ENCODE results near the gene BPIFA1. TPM values are rescaled to one million over a fixed set of nuclear protein-coding genes. Genes with fewer than 3 reads are reported as not detected.

Gene BPIFA1
- total RNA-seq (not detected), polyA plus RNA-seq (not detected)

DNA sequence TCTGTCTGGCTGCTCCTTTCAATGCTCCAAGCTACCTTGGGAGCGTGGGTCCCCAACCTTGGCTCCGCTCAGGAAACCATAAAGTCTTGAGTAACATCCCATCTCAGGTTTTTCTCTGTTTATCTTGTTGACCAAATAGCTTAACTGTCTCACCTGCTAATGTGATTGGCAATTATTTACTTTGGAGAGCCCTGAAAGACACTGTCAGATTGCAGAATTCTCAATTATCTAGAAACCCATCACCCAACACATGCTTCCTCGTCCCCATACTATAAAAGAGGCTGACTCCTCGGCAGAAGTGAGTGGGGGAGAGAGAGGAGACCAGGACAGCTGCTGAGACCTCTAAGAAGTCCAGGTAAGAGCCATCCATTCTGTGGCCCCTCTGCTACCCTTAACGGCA lies at the start of gene BPIFA1:
Gene BPIFA1 (plus strand): TSS at position 301 of the 400 bp plus-strand sequence. CDS start 1,716 bp downstream, outside the sequence.
- intact Hi-C loops (cut with micrococcal nuclease), result no loop called here
- Histone ChIP-seq H3K4me1 (ENCODE audit: insufficient read depth, low read length) (no peaks in the 10 kb centered on the region), H3K27ac (ENCODE audit: low read depth, low read length) (no peak within 1 kb of the TSS), H3K4me3 (ENCODE audit: low read length in 2 of 2) (no peak within 1 kb of the TSS), H3K27me3 (ENCODE audit: insufficient read depth, low read length) (no peaks in the 10 kb centered on the region), H3K36me3 (ENCODE audit: insufficient read depth, low read length) (no peaks in the 10 kb centered on the region), H3K9me3 (ENCODE audit: control insufficient read depth in 1 of 2, low read length in 2 of 2) (no peaks in the 10 kb centered on the region)
- POLR2A ChIA-PET (ENCODE audit: partially characterized antibody), result no interaction called here
- Mint-ChIP-seq H3K27ac (no peak within 1 kb of the TSS), H3K4me3 (no peak within 1 kb of the TSS), H3K4me1 (no peaks in the 10 kb centered on the region), H3K27me3 (peaks cover 10 to 31% of the 10 kb centered on the region in 2 donors), H3K36me3 (no peaks in the 10 kb centered on the region), H3K9me3 (peaks cover 0 to 3% (median 0%) of the 10 kb centered on the region in 8 donors)
- CTCF ChIA-PET (ENCODE audit: partially characterized antibody), result no interaction called here
- DNase-seq, result no peak

- peaks cover 0 to 5% (median 1%) of the 10 kb centered on the region in 8 donors for H3K9me3 Mint-ChIP-seq
- ChIA-PET CTCF (ENCODE audit: partially characterized antibody) (no interaction called here), POLR2A (ENCODE audit: partially characterized antibody) (no interaction called here)
- no peak for DNase-seq
- no peaks in the 10 kb centered on the region for H3K4me1 Mint-ChIP-seq
- intact Hi-C loops (cut with micrococcal nuclease), result no loop called here
- Histone ChIP-seq H3K4me1 (ENCODE audit: insufficient read depth, low read length) (no peaks in the 10 kb centered on the region), H3K27ac (ENCODE audit: low read depth, low read length) (no peak overlapping the region), H3K4me3 (ENCODE audit: low read length in 2 of 2) (no peak overlapping the region), H3K36me3 (ENCODE audit: insufficient read depth, low read length) (no peaks in the 10 kb centered on the region), H3K9me3 (ENCODE audit: control insufficient read depth in 1 of 2, low read length in 2 of 2) (no peaks in the 10 kb centered on the region), H3K27me3 (ENCODE audit: insufficient read depth, low read length) (no peaks in the 10 kb centered on the region)
- peaks cover 6 to 11% of the 10 kb centered on the region in 2 donors for H3K27me3 Mint-ChIP-seq
- no peak overlapping the region for H3K4me3 Mint-ChIP-seq
- no peak overlapping the region for H3K27ac Mint-ChIP-seq
- no peaks in the 10 kb centered on the region for H3K36me3 Mint-ChIP-seq
Observed at GRCh38 chr20:33187491-33187890, 48.3 kb upstream of the BPIFA1 start.

DNA sequence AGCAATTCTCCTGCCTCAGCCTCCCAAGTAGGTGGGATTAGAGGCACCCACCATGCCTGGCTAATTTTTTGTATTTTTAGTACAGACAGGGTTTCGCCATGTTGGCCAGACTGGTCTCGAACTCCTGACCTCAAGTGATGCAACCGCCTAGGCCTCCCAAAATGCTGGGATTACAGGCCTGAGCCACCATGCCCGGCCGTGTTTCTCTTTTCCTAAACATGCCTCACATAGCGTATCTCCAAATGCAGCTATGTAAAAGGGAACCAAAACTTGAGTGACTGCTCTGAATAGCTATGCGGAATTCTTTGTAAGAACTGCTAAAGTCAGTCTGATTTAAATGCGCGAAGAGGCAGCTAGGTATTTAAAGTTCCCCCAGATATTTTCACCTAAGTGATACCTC lies 47.4 kb upstream of the BPIFA1 start:
- H3K4me3 Mint-ChIP-seq, result no peak overlapping the region
- Histone ChIP-seq H3K4me3 (ENCODE audit: low read length in 2 of 2) (no peak overlapping the region), H3K27ac (ENCODE audit: low read depth, low read length) (no peak overlapping the region), H3K27me3 (ENCODE audit: insufficient read depth, low read length) (no peaks in the 10 kb centered on the region), H3K4me1 (ENCODE audit: insufficient read depth, low read length) (no peaks in the 10 kb centered on the region), H3K36me3 (ENCODE audit: insufficient read depth, low read length) (no peaks in the 10 kb centered on the region), H3K9me3 (ENCODE audit: control insufficient read depth in 1 of 2, low read length in 2 of 2) (no peaks in the 10 kb centered on the region)
- H3K36me3 Mint-ChIP-seq, result no peaks in the 10 kb centered on the region
- peaks cover 0 to 3% (median under 1%) of the 10 kb centered on the region in 8 donors for H3K9me3 Mint-ChIP-seq
- intact Hi-C loops (cut with micrococcal nuclease), result no loop called here
- POLR2A ChIA-PET (ENCODE audit: partially characterized antibody), result no interaction called here
- no peaks in the 10 kb centered on the region for H3K4me1 Mint-ChIP-seq
- H3K27ac Mint-ChIP-seq, result no peak overlapping the region
- CTCF ChIA-PET (ENCODE audit: partially characterized antibody), result no interaction called here
- peaks cover 6 to 8% of the 10 kb centered on the region in 2 donors for H3K27me3 Mint-ChIP-seq
- no peak for DNase-seq

- Mint-ChIP-seq H3K27ac (no peak overlapping the region), H3K4me3 (no peak overlapping the region), H3K36me3 (no peaks in the 10 kb centered on the region), H3K4me1 (no peaks in the 10 kb centered on the region), H3K27me3 (peaks cover 7 to 11% of the 10 kb centered on the region in 2 donors), H3K9me3 (no peaks in the 10 kb centered on the region)
- ChIA-PET POLR2A (ENCODE audit: partially characterized antibody) (no interaction called here), CTCF (ENCODE audit: partially characterized antibody) (no interaction called here)
- no peaks in the 10 kb centered on the region for H3K9me3 ChIP-seq (ENCODE audit: control insufficient read depth in 1 of 2, low read length in 2 of 2)
- H3K4me3 ChIP-seq (ENCODE audit: low read length in 2 of 2), result no peak overlapping the region
- H3K27me3 ChIP-seq (ENCODE audit: insufficient read depth, low read length), result no peaks in the 10 kb centered on the region
- H3K36me3 ChIP-seq (ENCODE audit: insufficient read depth, low read length), result no peaks in the 10 kb centered on the region
- intact Hi-C loops (cut with micrococcal nuclease), result no loop called here
- DNase-seq, result no peak
- H3K4me1 ChIP-seq (ENCODE audit: insufficient read depth, low read length), result no peaks in the 10 kb centered on the region
- no peak overlapping the region for H3K27ac ChIP-seq (ENCODE audit: low read depth, low read length)
Observed at GRCh38 chr20:33191484-33191883, 44.3 kb upstream of the BPIFA1 start.

DNA sequence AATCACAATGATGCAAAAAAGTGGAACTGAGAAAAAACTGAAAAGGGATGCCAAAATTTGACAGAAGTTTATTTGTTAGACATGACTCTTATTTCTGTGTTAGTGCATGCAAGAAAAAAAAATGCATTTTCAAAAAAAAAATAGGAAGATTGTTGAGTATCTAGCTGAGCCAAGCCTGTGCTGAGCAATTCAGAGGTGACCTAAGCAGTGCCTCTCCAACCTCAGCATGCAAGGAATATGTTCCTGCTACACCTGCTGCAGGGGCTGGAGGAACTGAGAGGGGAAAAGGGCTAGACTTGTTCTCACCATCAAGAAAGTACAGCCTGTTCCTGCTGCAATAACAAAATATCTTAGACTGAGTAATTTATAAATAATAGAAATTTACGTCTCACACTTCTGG lies 43.8 kb upstream of the BPIFA1 start:
- H3K4me3 ChIP-seq (ENCODE audit: low read length in 2 of 2), result no peak overlapping the region
- Mint-ChIP-seq H3K4me3 (no peak overlapping the region), H3K4me1 (no peaks in the 10 kb centered on the region), H3K27me3 (peaks cover 7 to 11% of the 10 kb centered on the region in 2 donors), H3K9me3 (no peaks in the 10 kb centered on the region), H3K36me3 (no peaks in the 10 kb centered on the region), H3K27ac (no peak overlapping the region)
- DNase-seq, result no peak
- H3K9me3 ChIP-seq (ENCODE audit: control insufficient read depth in 1 of 2, low read length in 2 of 2), result no peaks in the 10 kb centered on the region
- POLR2A ChIA-PET (ENCODE audit: partially characterized antibody), result no interaction called here
- H3K27me3 ChIP-seq (ENCODE audit: insufficient read depth, low read length), result no peaks in the 10 kb centered on the region
- H3K4me1 ChIP-seq (ENCODE audit: insufficient read depth, low read length), result no peaks in the 10 kb centered on the region
- no peak overlapping the region for H3K27ac ChIP-seq (ENCODE audit: low read depth, low read length)
- CTCF ChIA-PET (ENCODE audit: partially characterized antibody), result no interaction called here
- intact Hi-C loops (cut with micrococcal nuclease), result no loop called here
- H3K36me3 ChIP-seq (ENCODE audit: insufficient read depth, low read length), result no peaks in the 10 kb centered on the region

- H3K4me1 ChIP-seq (ENCODE audit: insufficient read depth, low read length), result no peaks in the 10 kb centered on the region
- no peak overlapping the region for H3K4me3 ChIP-seq (ENCODE audit: low read length in 2 of 2)
- Mint-ChIP-seq H3K27me3 (peaks cover 7 to 11% of the 10 kb centered on the region in 2 donors), H3K4me1 (no peaks in the 10 kb centered on the region), H3K27ac (no peak overlapping the region), H3K9me3 (no peaks in the 10 kb centered on the region), H3K36me3 (no peaks in the 10 kb centered on the region), H3K4me3 (no peak overlapping the region)
- H3K9me3 ChIP-seq (ENCODE audit: control insufficient read depth in 1 of 2, low read length in 2 of 2), result no peaks in the 10 kb centered on the region
- no peak for DNase-seq
- H3K27ac ChIP-seq (ENCODE audit: low read depth, low read length), result no peak overlapping the region
- intact Hi-C loops (cut with micrococcal nuclease), result no loop called here
- CTCF ChIA-PET (ENCODE audit: partially characterized antibody), result no interaction called here
- H3K27me3 ChIP-seq (ENCODE audit: insufficient read depth, low read length), result no peaks in the 10 kb centered on the region
- POLR2A ChIA-PET (ENCODE audit: partially characterized antibody), result no interaction called here
- no peaks in the 10 kb centered on the region for H3K36me3 ChIP-seq (ENCODE audit: insufficient read depth, low read length)
Observed at GRCh38 chr20:33192912-33193501, 42.8 kb upstream of the BPIFA1 start.

DNA sequence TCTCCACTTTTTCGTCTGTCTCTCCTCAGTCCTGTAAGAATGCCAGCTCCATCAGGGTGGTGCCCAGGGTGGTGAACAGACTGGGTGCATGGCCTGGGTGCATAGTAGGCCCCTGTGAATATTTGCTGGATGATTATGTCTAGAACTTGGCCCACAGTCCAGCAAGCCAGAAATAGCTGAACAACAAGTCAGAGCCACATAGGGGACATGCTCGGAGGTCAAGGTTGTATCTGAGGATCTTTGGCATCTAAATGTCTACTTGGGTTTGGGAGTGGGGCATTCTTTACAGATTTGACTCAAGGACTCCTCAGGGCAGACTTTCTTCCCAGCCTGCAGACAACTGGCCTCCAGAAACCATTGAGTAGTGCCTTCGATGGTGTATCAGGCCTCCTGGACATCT lies 36.8 kb upstream of the BPIFA1 start:
- DNase-seq, result no peak
- H3K4me3 ChIP-seq (ENCODE audit: low read length in 2 of 2), result no peak overlapping the region

GRCh38 chr20:33202451-33202850 lies 33.3 kb upstream of the BPIFA1 start:
- Histone ChIP-seq H3K4me1 (ENCODE audit: insufficient read depth, low read length) (no peaks in the 10 kb centered on the region), H3K36me3 (ENCODE audit: insufficient read depth, low read length) (no peaks in the 10 kb centered on the region), H3K4me3 (ENCODE audit: low read length in 2 of 2) (no peak overlapping the region), H3K27ac (ENCODE audit: low read depth, low read length) (no peak overlapping the region), H3K9me3 (ENCODE audit: control insufficient read depth in 1 of 2, low read length in 2 of 2) (no peaks in the 10 kb centered on the region), H3K27me3 (ENCODE audit: insufficient read depth, low read length) (no peaks in the 10 kb centered on the region)
- intact Hi-C loops (cut with micrococcal nuclease), result no loop called here
- H3K36me3 Mint-ChIP-seq, result no peaks in the 10 kb centered on the region
- DNase-seq, result no peak
- POLR2A ChIA-PET (ENCODE audit: partially characterized antibody), result no interaction called here
- no peaks in the 10 kb centered on the region for H3K9me3 Mint-ChIP-seq
- H3K27me3 Mint-ChIP-seq, result peaks cover 19 to 25% of the 10 kb centered on the region in 2 donors
- CTCF ChIA-PET (ENCODE audit: partially characterized antibody), result no interaction called here
- H3K4me1 Mint-ChIP-seq, result no peaks in the 10 kb centered on the region
- no peak overlapping the region for H3K4me3 Mint-ChIP-seq
- H3K27ac Mint-ChIP-seq, result no peak overlapping the region

More for the DNA sequence above, 36.8 kb upstream of the BPIFA1 start:
- Mint-ChIP-seq H3K27me3 (peaks cover 10 to 19% of the 10 kb centered on the region in 2 donors), H3K4me3 (no peak overlapping the region), H3K4me1 (no peaks in the 10 kb centered on the region), H3K9me3 (no peaks in the 10 kb centered on the region), H3K36me3 (no peaks in the 10 kb centered on the region), H3K27ac (no peak overlapping the region)
- H3K27me3 ChIP-seq (ENCODE audit: insufficient read depth, low read length), result no peaks in the 10 kb centered on the region
- H3K27ac ChIP-seq (ENCODE audit: low read depth, low read length), result no peak overlapping the region
- intact Hi-C loops (cut with micrococcal nuclease), result no loop called here
- CTCF ChIA-PET (ENCODE audit: partially characterized antibody), result no interaction called here
- no peaks in the 10 kb centered on the region for H3K4me1 ChIP-seq (ENCODE audit: insufficient read depth, low read length)
- POLR2A ChIA-PET (ENCODE audit: partially characterized antibody), result no interaction called here
- H3K9me3 ChIP-seq (ENCODE audit: control insufficient read depth in 1 of 2, low read length in 2 of 2), result no peaks in the 10 kb centered on the region
- H3K36me3 ChIP-seq (ENCODE audit: insufficient read depth, low read length), result no peaks in the 10 kb centered on the region
